NCI-H2227 treated with DMSO at 0.1 percent for 48 hours (cell line): Measurements from ENCODE around the gene CEP250.
"Not testable (repeated sequence)": the region's sequence is repeated elsewhere in the genome, so short reads cannot be mapped to it uniquely, and the experiment has no call there.

Source experiments
- DNase-seq: peaks from one replicate; lab custom pipeline; 2025; lab: John Stamatoyannopoulos, UW

The CEP250 gene

GRCh38 chr20:35492352-35492751 is 37.0 kb downstream of the CEP250 start:
- DNase-seq, result no peak

- no peak for DNase-seq
Measured at GRCh38 chr20:35496481-35496880, 41.1 kb downstream of the CEP250 start.

- no peak for DNase-seq
Measured at GRCh38 chr20:35497320-35497719, 41.9 kb downstream of the CEP250 start.

GRCh38 chr20:35497780-35498189 is 42.4 kb downstream of the CEP250 start:
- no peak for DNase-seq

- DNase-seq, result no peak
Measured at GRCh38 chr20:35499271-35499670, 43.9 kb downstream of the CEP250 start.

GRCh38 chr20:35502352-35502751 is 47.0 kb downstream of the CEP250 start:
- DNase-seq, result no peak

GRCh38 chr20:35503281-35503680 is 47.9 kb downstream of the CEP250 start:
- DNase-seq, result no peak

- no peak for DNase-seq
Measured at GRCh38 chr20:35503841-35504561, 48.6 kb downstream of the CEP250 start.

- DNase-seq, result no peak
Measured at GRCh38 chr20:35504751-35505150, 49.4 kb downstream of the CEP250 start.

- no peak for DNase-seq
Measured at GRCh38 chr20:35506179-35506578, 50.8 kb downstream of the CEP250 start.

GRCh38 chr20:35506872-35507638 is 51.7 kb downstream of the CEP250 start:
- DNase-seq, result no peak

GRCh38 chr20:35508493-35509218 is 53.3 kb downstream of the CEP250 start:
- no peak for DNase-seq

GRCh38 chr20:35510951-35511735 is 55.7 kb downstream of the CEP250 start:
- no peak for DNase-seq

GRCh38 chr20:35511814-35512420 is 56.5 kb downstream of the CEP250 start:
- DNase-seq, result peak; percentile 18

- DNase-seq, result no peak
Measured at GRCh38 chr20:35514371-35514932, 59.1 kb downstream of the CEP250 start.

GRCh38 chr20:35515341-35515740 is 59.9 kb downstream of the CEP250 start:
- DNase-seq, result no peak

- no peak for DNase-seq
Measured at GRCh38 chr20:35515949-35516645, 60.7 kb downstream of the CEP250 start.

- no peak for DNase-seq
Measured at GRCh38 chr20:35517125-35517524, 61.7 kb downstream of the CEP250 start.

GRCh38 chr20:35517767-35518166 is 62.4 kb downstream of the CEP250 start:
- DNase-seq, result not testable (repeated sequence)

- DNase-seq, result no peak
Measured at GRCh38 chr20:35518955-35519354, 63.6 kb downstream of the CEP250 start.
